Right ventricle myocardium inferior (tissue), 1 donor: ENCODE measurements around the gene TMF1. TPM values are rescaled to one million over a fixed set of nuclear protein-coding genes. Genes with fewer than 3 reads are reported as not detected.

Experiments
- ATAC-seq: fragments of 200-7000 bp; cut with Tn5 transposase; one replicate; pipeline ENCODE4 v1.9.1; 2020; ENCODE audit warnings: mild to moderate bottlenecking, moderate library complexity
- DNase-seq: peaks from one replicate; pipeline ENCODE4 v3.0.0; 2021; ENCODE audit errors: missing footprints
- intact Hi-C: fragments of 100-400 bp; cut with DNase I; formaldehyde crosslinking; loops from one replicate; pipeline ENCODE4 v1.11.0; 2022
- microRNA-seq: library from miRNA; unstranded; fragments of <30 nt; microRNA quantifications from one replicate; pipeline ENCODE4 v1.2.0, GENCODE V29; 2020
- total RNA-seq: library from RNA; stranded (reverse); fragmentation: NEBNext Ultra II Directional; extraction: Animal tissue kit (Norgen Biotek cat#: 25700); gene quantifications from one replicate; pipeline ENCODE4 v1.2.1, GENCODE V29; 2021
- donor health status: DM: no; HTN: yes; CAD: no; lungs with severe emphysema.

TMF1 gene
- total RNA-seq, 1 donor from 2014 or later = 19.2 TPM

DNA sequence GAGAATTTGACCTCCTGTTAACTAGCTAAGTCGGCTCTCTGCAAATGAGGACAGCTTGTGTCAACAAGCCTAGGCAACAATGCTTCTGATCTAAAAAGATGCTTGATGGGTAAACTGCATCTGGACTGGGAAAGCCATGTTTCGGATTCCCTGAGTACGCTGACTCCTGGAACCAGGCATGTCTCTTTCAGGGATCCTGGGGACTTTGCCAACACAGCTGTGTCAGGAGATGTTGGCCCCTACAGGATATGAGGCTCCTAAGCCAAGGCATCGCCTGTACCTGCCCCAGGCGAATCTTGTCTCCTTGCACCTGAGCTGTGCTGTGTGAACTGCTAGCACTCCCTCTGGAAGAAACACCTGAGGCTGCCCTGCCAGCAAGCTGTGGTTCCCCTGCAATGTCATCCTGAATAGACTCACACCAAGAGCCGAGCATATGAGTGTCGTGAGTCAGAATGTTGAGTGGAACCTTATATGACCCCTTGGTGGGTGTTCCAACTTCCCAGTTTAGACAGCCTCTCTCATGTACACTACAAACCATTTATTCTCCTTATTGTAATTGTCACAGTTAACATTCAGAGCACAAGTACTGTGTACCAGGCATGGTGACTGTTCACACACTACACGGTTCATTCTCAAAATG is 55.7 kb downstream of the TMF1 start:
- intact Hi-C loops = no loop called here
- ATAC-seq (peak; percentile 37), DNase-seq (no peak)

DNA sequence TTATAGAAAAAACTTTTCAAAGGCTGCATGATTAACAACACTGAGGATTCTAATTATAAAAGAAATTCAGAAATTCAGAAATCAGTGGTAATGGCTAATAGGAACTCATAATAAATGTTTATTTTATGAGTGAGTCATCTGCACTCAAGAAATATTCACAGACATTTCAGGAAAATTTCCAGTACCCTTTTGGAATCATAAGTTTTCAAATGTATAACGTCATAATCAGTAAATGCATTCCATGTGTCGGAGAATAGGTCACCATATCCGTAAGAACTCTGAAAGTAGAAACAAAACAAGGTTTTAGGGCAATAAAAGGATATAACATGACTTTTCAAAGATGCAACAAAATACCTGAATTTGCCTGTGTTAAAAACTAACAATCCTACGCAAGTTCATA is 63.4 kb downstream of the TMF1 start:
- intact Hi-C loops = no loop called here
- no peak for ATAC-seq

DNA sequence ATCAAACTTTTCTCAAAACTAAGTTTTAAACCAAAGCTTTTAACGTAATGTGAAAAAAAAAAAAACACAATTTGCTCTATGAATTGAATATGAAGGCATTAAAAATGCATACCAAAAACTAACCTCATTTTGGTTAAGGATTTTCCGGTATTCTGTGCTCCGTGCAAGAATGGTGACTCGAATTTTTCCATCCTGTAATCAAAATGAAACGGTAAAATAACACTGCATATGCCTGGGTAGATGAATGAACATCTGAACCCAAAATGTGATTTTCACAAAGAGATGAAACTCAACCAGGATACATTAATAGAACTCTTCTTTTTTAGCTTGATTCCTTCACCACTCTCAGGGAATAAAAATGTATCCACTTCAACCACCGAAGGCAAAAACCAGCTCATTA is 64.8 kb downstream of the TMF1 start:
- intact Hi-C loops = no loop called here
- DNase-seq = no peak
- no peak for ATAC-seq

More for the DNA sequence above, 63.4 kb downstream of the TMF1 start:
- no peak for DNase-seq

DNA sequence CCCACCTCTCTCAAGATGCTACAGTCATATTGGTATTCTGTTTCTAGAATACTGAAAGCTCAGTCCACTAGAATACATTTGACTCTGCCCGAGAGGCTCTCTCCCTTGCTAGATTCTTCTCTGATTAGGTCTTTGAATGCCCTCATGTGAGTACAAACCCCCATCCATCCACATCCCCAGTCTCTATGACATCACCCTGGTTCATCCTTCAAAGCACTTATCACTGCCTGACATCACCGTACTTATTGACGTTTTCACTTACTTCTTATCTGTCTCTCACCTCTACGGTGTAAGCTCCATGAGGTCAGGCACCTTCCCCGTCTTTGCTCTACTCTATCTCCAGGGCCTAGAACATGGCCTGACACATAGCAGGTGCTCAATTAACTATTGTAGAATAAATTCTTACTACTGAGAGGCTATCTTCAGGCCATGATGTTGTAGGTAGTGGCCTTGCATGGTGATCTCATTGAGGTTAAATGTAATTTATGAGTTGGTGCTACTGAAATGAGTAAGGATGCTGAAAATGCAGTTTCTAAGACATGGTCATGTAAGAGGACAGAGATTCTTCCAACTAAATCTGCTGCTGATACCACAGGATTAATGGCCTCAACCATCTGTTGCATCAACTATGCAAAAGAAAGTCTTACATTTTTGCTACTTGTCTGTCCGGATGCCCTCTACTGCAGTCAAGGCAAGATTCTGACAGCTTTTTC is 65.5 kb downstream of the TMF1 start:
- no peak for DNase-seq
- intact Hi-C loops = no loop called here
- no peak for ATAC-seq

DNA sequence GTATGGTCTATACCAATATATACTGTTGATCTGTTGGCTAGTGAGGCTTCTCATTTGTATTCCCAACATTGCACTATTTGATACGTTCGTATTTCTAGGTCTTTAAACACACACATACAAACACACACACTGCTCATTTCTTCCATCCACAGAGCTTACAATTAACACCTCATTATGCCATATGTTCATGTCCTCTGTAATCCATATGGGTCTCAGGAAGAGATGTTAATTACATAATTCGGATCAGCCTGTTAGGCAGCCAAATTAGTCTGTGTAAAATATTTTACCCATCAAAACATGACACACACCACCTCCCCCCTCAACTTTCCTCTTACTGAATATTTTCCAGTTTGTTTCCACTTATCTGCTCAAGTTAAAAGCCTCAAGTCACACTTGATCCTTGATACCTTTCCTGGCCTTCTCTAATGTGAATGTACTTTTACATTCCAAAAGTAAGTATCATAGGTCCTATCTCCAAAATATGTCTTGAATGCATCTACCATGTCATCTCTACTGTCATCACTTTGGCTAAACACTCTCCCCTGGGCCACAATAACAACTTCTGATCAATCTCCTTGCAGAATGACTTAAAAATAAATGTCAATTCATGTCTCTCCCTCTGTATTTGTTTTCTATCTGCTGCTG is 66.9 kb downstream of the TMF1 start:
- intact Hi-C loops = no loop called here
- no peak for DNase-seq
- no peak for ATAC-seq

DNA sequence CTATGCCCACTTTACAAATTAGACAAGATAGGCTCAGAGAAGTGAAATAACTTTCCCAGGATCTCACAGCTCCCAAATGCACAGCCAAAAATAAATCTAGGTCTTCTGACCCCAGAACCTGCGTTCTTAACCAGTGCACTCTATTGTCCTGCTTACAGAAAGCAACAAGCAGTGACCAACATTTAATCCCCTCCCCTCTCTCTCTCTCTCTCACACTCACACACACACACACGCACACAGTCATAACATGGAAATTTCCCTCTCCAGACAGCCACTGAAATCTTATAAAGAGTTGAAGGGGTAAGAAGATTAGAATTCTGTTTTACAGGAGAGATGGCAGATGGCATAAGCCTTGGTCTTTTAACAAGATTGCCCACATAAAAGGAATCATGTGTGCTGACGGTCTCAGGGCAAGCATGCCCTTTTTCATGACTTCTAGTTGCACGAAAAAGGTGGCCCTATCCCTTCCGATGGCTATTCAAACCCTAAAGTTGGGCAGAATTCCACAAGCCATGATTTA is 68.1 kb downstream of the TMF1 start:
- intact Hi-C loops = no loop called here
- DNase-seq (no peak), ATAC-seq (no peak)

DNA sequence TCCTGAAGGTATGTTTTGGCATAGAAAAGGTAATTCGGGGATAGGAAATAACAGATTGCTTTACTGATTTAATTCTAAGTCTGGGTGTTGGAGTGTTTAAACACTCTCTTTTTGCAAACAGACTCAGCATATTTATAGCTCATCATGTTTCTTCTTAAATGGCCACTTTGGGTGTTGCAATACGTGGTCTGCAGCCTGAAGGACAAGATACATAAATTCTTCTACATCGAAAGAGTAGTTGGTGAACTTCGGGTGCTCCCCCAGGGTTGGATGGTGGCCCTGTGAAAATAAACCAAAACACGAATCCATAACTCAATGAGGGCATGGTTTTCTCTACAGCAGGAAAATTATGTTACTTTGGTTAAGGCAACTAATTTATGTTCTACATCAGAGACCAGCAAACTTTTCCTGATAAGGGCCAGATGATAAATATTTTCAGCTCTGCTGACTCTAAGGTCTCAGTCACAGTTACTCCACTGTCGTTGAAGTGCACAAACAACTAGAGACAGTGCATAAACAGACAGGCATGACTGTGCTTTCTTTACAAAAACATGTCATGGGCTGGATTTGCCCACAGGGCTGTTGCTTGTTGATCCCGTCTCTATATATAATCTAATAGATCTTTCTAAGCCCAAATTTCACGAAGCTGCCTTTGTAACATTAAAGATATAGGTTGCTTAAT is 74.5 kb downstream of the TMF1 start:
- intact Hi-C loops = no loop called here
- ATAC-seq = no peak
- no peak for DNase-seq

DNA sequence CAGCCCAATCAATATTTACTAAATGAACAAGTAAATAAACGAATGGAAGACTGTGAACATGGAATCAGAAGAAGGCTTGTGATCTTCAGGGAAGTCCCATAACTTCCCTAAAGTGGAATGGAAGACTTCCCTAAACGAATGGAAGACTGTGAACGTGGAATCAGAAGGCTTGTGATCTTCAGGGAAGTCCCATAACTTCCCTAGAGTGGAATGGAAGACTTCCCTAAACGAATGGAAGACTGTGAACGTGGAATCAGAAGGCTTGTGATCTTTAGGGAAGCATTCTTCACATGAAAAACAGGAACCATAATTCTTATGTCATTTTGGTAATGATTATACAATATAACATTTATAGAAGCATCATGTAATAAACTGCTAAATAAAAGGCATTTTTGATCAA is 77.4 kb downstream of the TMF1 start:
- ATAC-seq (no peak), DNase-seq (no peak)
- intact Hi-C loops = no loop called here

DNA sequence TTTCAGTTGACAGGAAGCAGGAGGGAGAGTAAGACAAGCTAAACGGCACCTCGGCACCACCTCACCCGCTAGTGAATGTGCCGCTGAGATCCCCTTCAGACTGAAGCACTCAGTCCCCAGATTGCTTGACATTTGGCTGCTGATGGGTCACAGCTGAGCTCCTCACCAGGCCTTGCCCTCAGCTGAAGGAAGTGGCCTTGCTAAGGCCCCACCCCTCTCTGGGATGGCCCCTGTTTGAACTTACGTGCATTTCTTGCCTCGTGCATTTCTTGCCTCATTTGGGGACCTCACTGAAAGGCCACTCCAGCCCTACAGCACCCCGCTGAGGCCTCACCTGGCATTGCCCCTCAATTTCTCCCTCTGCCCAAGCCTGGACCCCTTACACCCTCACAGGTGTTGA is 78.5 kb downstream of the TMF1 start:
- no peak for ATAC-seq
- DNase-seq = no peak
- intact Hi-C loops = no loop called here

DNA sequence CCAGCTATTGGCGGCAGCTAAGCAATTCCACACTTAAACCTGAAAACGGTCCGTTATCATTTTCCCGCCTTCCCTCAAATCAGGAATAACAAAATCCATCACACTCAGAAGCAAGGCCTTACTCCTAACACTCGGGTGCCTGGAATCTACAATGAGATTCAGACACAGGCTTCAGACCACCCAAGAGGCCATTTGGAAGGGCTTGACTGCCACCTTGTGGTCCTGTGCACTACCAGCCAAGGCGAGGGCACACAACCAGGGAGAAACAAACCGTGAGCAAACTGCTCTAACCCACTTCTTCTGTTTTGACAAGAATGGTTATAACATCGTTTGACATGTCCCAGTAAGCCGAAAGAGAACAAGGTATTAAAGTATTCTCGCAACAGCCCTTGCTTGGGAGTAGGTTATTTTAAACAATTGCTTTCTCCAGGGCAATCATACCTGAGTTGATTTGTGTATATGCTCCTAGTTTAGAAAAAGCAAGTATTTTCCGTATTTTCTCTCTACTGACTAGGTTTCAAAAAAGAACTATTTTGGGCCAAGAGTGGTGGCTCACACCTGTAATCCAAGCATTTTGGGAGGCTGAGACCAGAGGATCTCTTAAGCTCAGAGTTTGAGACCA is 79.7 kb downstream of the TMF1 start:
- intact Hi-C loops = no loop called here
- no peak for DNase-seq
- ATAC-seq = peak; percentile 69

Small RNAs within 50 kb of the gene (microRNA-seq; reads per million reads assigned to microRNA genes)
- not detected for gene MIR3136

Other genes with a start within 250 kb of the TMF1 start
- gene TAFA4, start 119.8 kb downstream of the TMF1 start, total RNA-seq = not detected
- gene EOGT, start 38.6 kb downstream of the TMF1 start, total RNA-seq = 25.2 TPM
- 89.1 TPM for gene UBA3, start 28.0 kb upstream of the TMF1 start, total RNA-seq
- 195 TPM for gene ARL6IP5, start 32.6 kb upstream of the TMF1 start, total RNA-seq
- gene LMOD3, start 70.3 kb upstream of the TMF1 start, total RNA-seq = 149 TPM